ENCODE measurements around the gene CCDC198.

GRCh38 chr14:57435923-57436322, 57.7 kb downstream of the CCDC198 start:
- no peak for TF ChIP-seq CTCF (IDR thresholded peaks at IDR 0.05)
- no peak for TF ChIP-seq HMGXB4 (CRISPR knock-in tag; IDR thresholded peaks at IDR 0.05; ENCODE audit: borderline replicate concordance)
- no peak for TF ChIP-seq FOSL2 (IDR thresholded peaks at IDR 0.05)
- no peak for TF ChIP-seq FOSL2 (CRISPR knock-in tag; IDR thresholded peaks at IDR 0.05)
- TF ChIP-seq ESRRA (IDR thresholded peaks at IDR 0.05; ENCODE audit: borderline replicate concordance, low read length) = no peak
- TF ChIP-seq EP300 (IDR thresholded peaks at IDR 0.05) = no peak
- no peak for TF ChIP-seq ZC3H11A (IDR thresholded peaks at IDR 0.05)
- TF ChIP-seq ZNF302 (CRISPR knock-in tag; IDR thresholded peaks at IDR 0.05) = no peak
- TF ChIP-seq REST (IDR thresholded peaks at IDR 0.05) = no peak
- TF ChIP-seq MAX (IDR thresholded peaks at IDR 0.05) = no peak
- TF ChIP-seq JUNB (IDR thresholded peaks at IDR 0.05) = no peak
- no peak for TF ChIP-seq KDM5A (IDR thresholded peaks at IDR 0.05)
- TF ChIP-seq E2F6 (IDR thresholded peaks at IDR 0.05; ENCODE audit: borderline replicate concordance, low read depth) = no peak
- TF ChIP-seq RCOR1 (IDR thresholded peaks at IDR 0.05; ENCODE audit: low read depth, low read length) = no peak

Data from A549 (cell line).